Hepatocyte (in vitro differentiated cells): Measurements from ENCODE around the gene VPS4A.

ENCODE experiments used
- EZH2 ChIP-seq: fragments of 200-600 bp; sonication (generic); IDR thresholded peaks from 2 replicates; pipeline ENCODE4 v1.6.1; 2016; ENCODE audit warnings: antibody characterized with exemption, mild to moderate bottlenecking, borderline replicate concordance
- EZH2phosphoT487 ChIP-seq: fragments of 200-600 bp; sonication (generic); IDR thresholded peaks from one replicate; pipeline ENCODE4 v1.6.1; 2018; ENCODE audit warnings: antibody characterized with exemption, mild to moderate bottlenecking, low read depth, moderate library complexity; ENCODE audit not compliant: unreplicated experiment, severe bottlenecking
- TF ChIP-seq, protein P1 (sequence below): fragments of 200-600 bp; sonication (generic); IDR thresholded peaks from 2 replicates; pipeline ENCODE4 v1.5.1; 2016; ENCODE audit warnings: antibody characterized with exemption, mild to moderate bottlenecking; ENCODE audit not compliant: poor library complexity

GRCh38 chr16:69350536-69351133 is 39.5 kb downstream of the VPS4A start:
- TF ChIP-seq, protein P1, sequence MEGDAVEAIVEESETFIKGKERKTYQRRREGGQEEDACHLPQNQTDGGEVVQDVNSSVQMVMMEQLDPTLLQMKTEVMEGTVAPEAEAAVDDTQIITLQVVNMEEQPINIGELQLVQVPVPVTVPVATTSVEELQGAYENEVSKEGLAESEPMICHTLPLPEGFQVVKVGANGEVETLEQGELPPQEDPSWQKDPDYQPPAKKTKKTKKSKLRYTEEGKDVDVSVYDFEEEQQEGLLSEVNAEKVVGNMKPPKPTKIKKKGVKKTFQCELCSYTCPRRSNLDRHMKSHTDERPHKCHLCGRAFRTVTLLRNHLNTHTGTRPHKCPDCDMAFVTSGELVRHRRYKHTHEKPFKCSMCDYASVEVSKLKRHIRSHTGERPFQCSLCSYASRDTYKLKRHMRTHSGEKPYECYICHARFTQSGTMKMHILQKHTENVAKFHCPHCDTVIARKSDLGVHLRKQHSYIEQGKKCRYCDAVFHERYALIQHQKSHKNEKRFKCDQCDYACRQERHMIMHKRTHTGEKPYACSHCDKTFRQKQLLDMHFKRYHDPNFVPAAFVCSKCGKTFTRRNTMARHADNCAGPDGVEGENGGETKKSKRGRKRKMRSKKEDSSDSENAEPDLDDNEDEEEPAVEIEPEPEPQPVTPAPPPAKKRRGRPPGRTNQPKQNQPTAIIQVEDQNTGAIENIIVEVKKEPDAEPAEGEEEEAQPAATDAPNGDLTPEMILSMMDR, result no peak
- no peak for TF ChIP-seq EZH2
- no peak for TF ChIP-seq EZH2phosphoT487
